Transverse colon (tissue), 4 donors: ENCODE results near the gene ENG.

Source experiments
- CTCF ChIP-seq, 5 experiments: fragments of 200-600 bp in 3 of 5; fragments of 450-650 bp in 2 of 5; sonication (generic) in 3 of 5; IDR thresholded peaks; 1 replicate in 2 of 5; 2 replicates in 3 of 5; pipeline ENCODE4 v1.5.1; 2016 to 2017; ENCODE audit warnings: antibody characterized with exemption in 5 of 5, inconsistent platforms in 3 of 5, mild to moderate bottlenecking in 2 of 5, moderate library complexity in 1 of 5
- POLR2A ChIP-seq: fragments of 450-650 bp; IDR thresholded peaks from one replicate; pipeline ENCODE4 v1.6.1; 2016; ENCODE audit warnings: antibody characterized with exemption, mild to moderate bottlenecking, moderate library complexity
- POLR2AphosphoS5 ChIP-seq, 3 donors: sonication (generic); formaldehyde crosslinking; IDR thresholded peaks; one replicate each; pipeline ENCODE4 v1.6.1; 2016; ENCODE audit warnings: antibody characterized with exemption in 3 of 3

GRCh38 chr9:127868278-127868902, 13.9 kb upstream of the ENG start:
- no peak for TF ChIP-seq CTCF (IDR thresholded peaks at IDR 0.05)
- TF ChIP-seq POLR2A = no peak
- TF ChIP-seq POLR2AphosphoS5 (IDR thresholded peaks at IDR 0.05) = no peak
